Astrocyte (in vitro differentiated cells and primary cell): Measurements from ENCODE around the gene DCBLD2.

ENCODE experiments used
- CTCF ChIP-seq: IDR thresholded peaks from 2 replicates; pipeline ENCODE4 v1.5.1; 2011; ENCODE audit warnings: low read depth, mild to moderate bottlenecking, inconsistent platforms, low read length, moderate library complexity; ENCODE audit not compliant: insufficient read depth
- EZH2 ChIP-seq: IDR thresholded peaks from 2 replicates; pipeline ENCODE4 v1.6.1; 2012; ENCODE audit warnings: mild to moderate bottlenecking, low read length, inconsistent platforms; ENCODE audit not compliant: insufficient read depth

- no peak for TF ChIP-seq CTCF
- TF ChIP-seq EZH2: no peak
Measured at GRCh38 chr3:98869391-98869790, 32.1 kb downstream of the DCBLD2 start.
